Neuronal stem cell (in vitro differentiated cells): Measurements from ENCODE around the gene CPD.

ENCODE experiments used
- DNase-seq: peaks from one replicate; pipeline ENCODE4 v3.0.0-alpha.2; 2013; ENCODE audit warnings: low spot score
- H2AFZ ChIP-seq: one replicate; pipeline ENCODE4 v1.6.1; 2013; ENCODE audit warnings: mild to moderate bottlenecking, low read length, inconsistent platforms
- H2AK5ac ChIP-seq: 2 replicates; pipeline ENCODE4 v1.6.1; 2013; ENCODE audit warnings: low read depth, mild to moderate bottlenecking, inconsistent platforms, low read length, moderate library complexity, mixed read lengths
- H2BK120ac ChIP-seq: 2 replicates; pipeline ENCODE4 v1.6.1; 2013; ENCODE audit warnings: low read depth, mild to moderate bottlenecking, inconsistent platforms, low read length, moderate library complexity, mixed read lengths
- H2BK12ac ChIP-seq: one replicate; pipeline ENCODE4 v1.6.1; 2013; ENCODE audit warnings: low read length, inconsistent platforms
- H2BK15ac ChIP-seq: 2 replicates; pipeline ENCODE4 v1.6.1; 2013; ENCODE audit warnings: mild to moderate bottlenecking, low read length, inconsistent platforms, mixed read lengths
- H2BK5ac ChIP-seq: one replicate; pipeline ENCODE4 v1.6.1; 2013; ENCODE audit warnings: inconsistent platforms, mild to moderate bottlenecking, low read length, moderate library complexity
- H3K14ac ChIP-seq: one replicate; pipeline ENCODE4 v1.6.1; 2013; ENCODE audit warnings: low read length, inconsistent platforms
- H3K18ac ChIP-seq: 2 replicates; pipeline ENCODE4 v1.6.1; 2013; ENCODE audit warnings: low read length, inconsistent platforms
- H3K23ac ChIP-seq: 2 replicates; pipeline ENCODE4 v1.6.1; 2013; ENCODE audit warnings: low read depth, mild to moderate bottlenecking, mixed read lengths, low read length, inconsistent platforms; ENCODE audit not compliant: poor library complexity
- H3K27ac ChIP-seq: replicated peaks from 3 replicates; pipeline ENCODE4 v1.5.1; 2013; ENCODE audit warnings: low read length, inconsistent platforms
- H3K27me3 ChIP-seq, 3 experiments: 2 replicates each; pipeline ENCODE4 v1.6.1; 2013; ENCODE audit warnings: low read length in 3 of 3, mild to moderate bottlenecking in 2 of 3, inconsistent platforms in 1 of 3, low read depth in 1 of 3, mixed read lengths in 1 of 3, moderate library complexity in 1 of 3; ENCODE audit not compliant: control insufficient read depth in 3 of 3, insufficient read depth in 3 of 3
- H3K36me3 ChIP-seq, 2 donors: replicated peaks in 1 of 2; 2 replicates each; pipeline ENCODE4 v1.6.1; 2013; ENCODE audit warnings: low read length in 2 of 2; ENCODE audit not compliant: control insufficient read depth in 2 of 2, insufficient read depth in 2 of 2
- H3K4ac ChIP-seq: 2 replicates; pipeline ENCODE4 v1.6.1; 2013; ENCODE audit warnings: inconsistent platforms, mild to moderate bottlenecking, low read length, moderate library complexity
- H3K4me1 ChIP-seq, 2 donors: 1 replicate in 1 of 2; 2 replicates in 1 of 2; pipeline ENCODE4 v1.6.1; 2013; ENCODE audit warnings: low read length in 2 of 2, low read depth in 1 of 2; ENCODE audit not compliant: control insufficient read depth in 2 of 2, insufficient read depth in 1 of 2
- H3K4me2 ChIP-seq: one replicate; pipeline ENCODE4 v1.6.1; 2013; ENCODE audit warnings: mild to moderate bottlenecking, low read length, inconsistent platforms; ENCODE audit not compliant: insufficient read depth, poor library complexity, severe bottlenecking
- H3K4me3 ChIP-seq, 2 donors: 2 replicates each; pipeline ENCODE4 v1.5.1; 2013; ENCODE audit warnings: low read length in 2 of 2, mild to moderate bottlenecking in 2 of 2, inconsistent platforms in 1 of 2, moderate library complexity in 1 of 2
- H3K79me1 ChIP-seq: one replicate; pipeline ENCODE4 v1.6.1; 2013; ENCODE audit warnings: low read depth, mild to moderate bottlenecking, inconsistent platforms, low read length, moderate library complexity
- H3K9ac ChIP-seq: one replicate; pipeline ENCODE4 v1.6.1; 2013; ENCODE audit warnings: mild to moderate bottlenecking, low read depth, low read length, inconsistent platforms; ENCODE audit not compliant: poor library complexity
- H3K9me3 ChIP-seq, 2 donors: replicated peaks in 1 of 2; 2 replicates each; pipeline versions ENCODE3 to v1.6.1; 2013; ENCODE audit warnings: low read length in 2 of 2, mild to moderate bottlenecking in 2 of 2, inconsistent platforms in 1 of 2, low read depth in 1 of 2, mixed read lengths in 1 of 2, moderate library complexity in 1 of 2; ENCODE audit not compliant: control insufficient read depth in 2 of 2, insufficient read depth in 1 of 2
- H4K8ac ChIP-seq: one replicate; pipeline ENCODE4 v1.6.1; 2013; ENCODE audit warnings: low read depth, mild to moderate bottlenecking, inconsistent platforms, low read length, moderate library complexity
- H4K91ac ChIP-seq: one replicate; pipeline ENCODE4 v1.6.1; 2013; ENCODE audit warnings: low read length, low read depth, mild to moderate bottlenecking, inconsistent platforms; ENCODE audit not compliant: poor library complexity
- WGBS, 2 donors: extraction: QIAGEN DNeasy Blood & Tissue Kit; methylation state at CpG; one replicate each; pipeline ENCODE4 v1.1.7; 2013; ENCODE audit warnings: missing lambda C conversion rate in 2 of 2, mixed read lengths in 1 of 2; ENCODE audit not compliant: insufficient read length in 2 of 2, insufficient replicate concordance in 1 of 2; ENCODE audit errors: extremely low coverage in 2 of 2; 5-methylcytosine and 5-hydroxymethylcytosine counted together

CPD gene

DNA sequence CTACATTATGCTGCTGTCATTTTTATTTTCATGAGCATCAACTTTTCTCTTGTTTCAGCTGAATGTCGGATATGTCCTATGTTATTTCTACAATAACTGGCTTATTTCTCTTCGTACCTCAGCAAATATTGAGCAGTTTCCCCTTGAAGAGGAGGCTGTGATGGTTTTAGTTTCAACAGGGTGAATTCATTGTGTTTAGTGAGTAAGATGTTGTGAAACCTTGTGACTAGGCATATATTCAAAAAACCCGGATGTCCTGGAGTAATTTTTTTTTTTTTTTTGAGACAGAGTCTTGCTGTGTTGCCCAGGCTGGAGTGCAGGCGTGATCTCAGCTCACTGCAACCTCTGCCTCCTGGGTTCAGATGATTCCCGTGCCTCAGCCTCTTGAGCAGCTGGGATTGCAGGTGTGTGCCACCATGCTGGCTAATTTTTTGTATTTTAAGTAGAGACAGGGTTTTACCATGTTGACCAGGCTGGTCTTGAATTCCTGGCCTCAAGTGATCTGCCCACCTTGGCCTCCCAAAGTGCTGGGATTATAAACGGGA is 11.1 kb downstream of the CPD start:
- H3K36me3 ChIP-seq, result peaks cover 2 to 67% of the 10 kb centered on the region in 2 donors

DNA sequence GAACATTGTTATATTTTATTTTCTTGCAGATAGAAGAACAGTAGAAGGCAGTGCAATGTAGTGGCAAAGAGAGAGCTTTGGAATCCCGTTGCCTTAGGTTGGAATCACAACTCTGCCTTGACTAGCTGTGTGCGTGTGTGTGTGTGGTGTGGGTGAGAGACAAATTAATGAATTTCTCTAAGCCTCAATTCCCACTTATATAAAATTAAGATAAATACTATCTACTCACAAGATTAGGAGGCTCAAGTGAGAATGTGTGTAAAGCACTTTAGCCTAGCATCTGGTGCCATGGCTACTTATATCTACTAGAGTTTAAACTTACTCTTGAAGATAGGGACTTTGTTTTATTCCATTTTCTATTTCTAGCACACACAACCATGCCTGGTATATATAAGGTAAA is 12.8 kb downstream of the CPD start:
- Histone ChIP-seq H3K23ac (no peak overlapping the region), H2BK5ac (no peak overlapping the region), H3K36me3 (peaks cover 0 to 50% of the 10 kb centered on the region in 2 donors), H3K4me2 (no peak overlapping the region), H3K9me3 (no peaks in the 10 kb centered on the region), H2AFZ (no peak overlapping the region), H3K14ac (no peak overlapping the region), H2BK120ac (no peak overlapping the region), H3K27ac (no peak overlapping the region), H3K27me3 (no peaks in the 10 kb centered on the region), H4K91ac (no peak overlapping the region), H3K9ac (no peak overlapping the region), H4K8ac (no peak overlapping the region), H2BK15ac (no peak overlapping the region), H3K4me3 (no peak overlapping the region), H3K79me1 (peaks cover 5% of the 10 kb centered on the region), H2BK12ac (no peak overlapping the region), H3K18ac (no peak overlapping the region), H3K4me1 (peaks cover 0 to 3% of the 10 kb centered on the region in 2 donors), H2AK5ac (no peak overlapping the region), H3K4ac (no peak overlapping the region)
- no CpG with 5 or more reads among the region's 2 CpGs for WGBS, 2 donors
- no peak for DNase-seq

More for the DNA sequence above, 11.1 kb downstream of the CPD start:
- no peak overlapping the region for H2BK12ac ChIP-seq
- peaks cover 0 to 3% of the 10 kb centered on the region in 2 donors for H3K4me1 ChIP-seq
- H3K18ac ChIP-seq, result no peak overlapping the region
- H2BK120ac ChIP-seq, result no peak overlapping the region
- peaks cover 5% of the 10 kb centered on the region for H3K79me1 ChIP-seq
- H3K27me3 ChIP-seq, result no peaks in the 10 kb centered on the region
- no CpG with 5 or more reads among the region's 6 CpGs for WGBS, 2 donors
- no peak overlapping the region for H2BK5ac ChIP-seq
- no peak overlapping the region for H4K91ac ChIP-seq
- H3K9ac ChIP-seq, result no peak overlapping the region
- H2AFZ ChIP-seq, result no peak overlapping the region
- H3K4me2 ChIP-seq, result no peak overlapping the region
- H2BK15ac ChIP-seq, result no peak overlapping the region
- H3K23ac ChIP-seq, result no peak overlapping the region
- no peak overlapping the region for H3K14ac ChIP-seq
- H3K27ac ChIP-seq, result no peak overlapping the region
- no peak for DNase-seq
- H3K4ac ChIP-seq, result no peak overlapping the region
- no peaks in the 10 kb centered on the region for H3K9me3 ChIP-seq
- no peak overlapping the region for H3K4me3 ChIP-seq
- H4K8ac ChIP-seq, result no peak overlapping the region
- no peak overlapping the region for H2AK5ac ChIP-seq

DNA sequence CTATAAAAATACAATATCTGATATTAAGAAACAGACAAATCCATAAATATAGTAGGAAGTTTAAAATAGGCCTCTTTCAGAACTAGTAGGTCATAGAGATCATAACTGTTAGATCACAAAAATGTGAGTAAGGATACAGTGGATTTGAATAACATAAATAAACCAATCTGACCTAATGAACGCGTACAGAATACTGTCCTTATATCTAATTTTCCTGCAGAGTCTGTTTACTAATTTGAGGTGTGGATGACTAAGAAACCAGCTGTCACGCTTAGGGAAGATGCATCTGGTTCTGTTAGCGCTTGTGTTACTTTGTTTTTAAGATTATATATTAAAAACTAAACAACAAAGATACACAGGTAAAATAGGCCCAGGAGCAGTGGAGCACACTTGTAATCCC is 14.8 kb downstream of the CPD start:
- no peaks in the 10 kb centered on the region for H3K4me1 ChIP-seq
- H3K27me3 ChIP-seq, result no peaks in the 10 kb centered on the region
- DNase-seq, result no peak
- peaks cover 0 to 30% of the 10 kb centered on the region in 2 donors for H3K36me3 ChIP-seq
- no peak overlapping the region for H2BK15ac ChIP-seq
- peaks cover 4% of the 10 kb centered on the region for H3K79me1 ChIP-seq
- no peak overlapping the region for H3K23ac ChIP-seq
- no peak overlapping the region for H2AFZ ChIP-seq
- no peak overlapping the region for H2AK5ac ChIP-seq
- H3K27ac ChIP-seq, result no peak overlapping the region
- H3K14ac ChIP-seq, result no peak overlapping the region
- no peak overlapping the region for H4K91ac ChIP-seq
- H3K9ac ChIP-seq, result no peak overlapping the region
- WGBS, 2 donors, result no CpG with 5 or more reads among the region's 4 CpGs
- no peak overlapping the region for H4K8ac ChIP-seq
- H3K4ac ChIP-seq, result no peak overlapping the region
- H2BK5ac ChIP-seq, result no peak overlapping the region
- H2BK12ac ChIP-seq, result no peak overlapping the region
- H2BK120ac ChIP-seq, result no peak overlapping the region
- H3K4me2 ChIP-seq, result no peak overlapping the region
- no peak overlapping the region for H3K18ac ChIP-seq
- no peak overlapping the region for H3K4me3 ChIP-seq
- H3K9me3 ChIP-seq, result no peaks in the 10 kb centered on the region

DNA sequence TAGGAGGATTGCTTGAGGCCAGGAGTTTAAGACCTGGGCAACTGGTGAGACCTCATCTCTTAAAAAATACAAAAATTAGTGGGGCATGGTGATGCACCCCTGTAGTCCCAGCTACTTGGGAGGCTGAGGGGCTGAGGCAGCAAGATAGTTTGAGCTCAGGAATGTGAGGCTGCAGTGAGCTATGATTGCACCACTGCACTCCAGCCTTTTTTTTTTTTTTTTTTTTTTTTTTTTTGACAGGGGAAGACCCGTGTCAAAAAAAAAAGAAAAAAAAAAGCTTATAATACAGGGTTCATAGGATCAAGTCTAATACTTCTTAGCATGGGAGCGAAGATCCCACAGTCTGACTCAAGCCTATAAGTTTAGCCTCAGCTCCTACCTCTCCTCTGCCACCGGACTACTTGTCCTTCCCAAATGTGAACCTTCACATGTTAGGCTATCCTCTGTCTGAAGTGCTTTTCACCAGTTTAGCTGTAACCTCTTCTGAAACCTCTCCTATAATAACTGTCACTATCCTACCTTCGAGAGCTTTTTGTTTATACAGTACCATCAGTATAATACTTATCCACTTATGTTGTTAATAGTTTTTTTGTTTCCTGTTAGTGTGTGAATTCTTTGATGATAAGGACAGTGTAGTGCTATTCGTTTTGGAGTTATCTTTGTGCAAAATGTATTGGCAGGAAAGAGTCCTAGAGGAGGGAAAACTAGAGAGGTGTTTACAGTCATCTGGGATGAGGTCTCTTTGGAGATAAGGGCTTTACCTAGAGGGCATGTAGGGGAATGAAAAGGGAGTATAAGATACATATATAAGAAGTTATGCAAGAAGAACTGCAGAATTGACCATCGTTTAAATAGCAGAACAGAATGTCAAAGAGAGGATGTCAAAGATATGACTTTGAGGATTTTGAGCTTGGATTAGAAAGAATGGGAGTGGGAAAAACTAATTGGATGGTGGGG is 15.5 kb downstream of the CPD start:
- no peak overlapping the region for H2BK5ac ChIP-seq
- H3K18ac ChIP-seq, result no peak overlapping the region
- H4K91ac ChIP-seq, result no peak overlapping the region
- peaks cover 0 to 29% of the 10 kb centered on the region in 2 donors for H3K36me3 ChIP-seq
- no peaks in the 10 kb centered on the region for H3K79me1 ChIP-seq
- H2AK5ac ChIP-seq, result no peak overlapping the region
- no peak overlapping the region for H3K23ac ChIP-seq
- H3K9ac ChIP-seq, result no peak overlapping the region
- no peak overlapping the region for H3K4ac ChIP-seq
- no peak overlapping the region for H2AFZ ChIP-seq
- H3K4me1 ChIP-seq, result no peaks in the 10 kb centered on the region
- no peak overlapping the region for H3K4me2 ChIP-seq
- no peak overlapping the region for H3K27ac ChIP-seq
- WGBS, 2 donors, result no CpG with 5 or more reads among the region's 6 CpGs
- no peak overlapping the region for H3K4me3 ChIP-seq
- DNase-seq, result no peak
- no peak overlapping the region for H3K14ac ChIP-seq
- no peak overlapping the region for H4K8ac ChIP-seq
- H2BK120ac ChIP-seq, result no peak overlapping the region
- no peaks in the 10 kb centered on the region for H3K9me3 ChIP-seq
- H2BK12ac ChIP-seq, result no peak overlapping the region
- H3K27me3 ChIP-seq, result no peaks in the 10 kb centered on the region
- H2BK15ac ChIP-seq, result no peak overlapping the region
